PC-3 (cell line): ENCODE results near the gene SH2D3A.

ENCODE experiments used
- CTCF ChIP-seq: fragments of 300-600 bp; sonication (generic); conservative IDR thresholded peaks from 2 replicates; pipeline ENCODE4 v1.5.1; 2017; ENCODE audit warnings: antibody characterized with exemption, low read depth, mild to moderate bottlenecking, low read length
- EZH2phosphoT487 ChIP-seq: fragments of 300-600 bp; sonication (generic); IDR thresholded peaks from 2 replicates; pipeline ENCODE4 v1.6.1; 2018; ENCODE audit warnings: mild to moderate bottlenecking, antibody characterized with exemption, low read length, borderline replicate concordance

- TF ChIP-seq EZH2phosphoT487 (no peak), CTCF (no peak)
Observed at GRCh38 chr19:6723108-6723618, 44.1 kb downstream of the SH2D3A start.
